HG03103 (cell line): ENCODE measurements around the gene KBTBD13.

Experiments used
- ATAC-seq: cut with Tn5 transposase; IDR thresholded peaks from one replicate; pipeline ENCODE4 v1.9.1; 2021; ENCODE audit warnings: low read depth; ENCODE audit not compliant: unreplicated experiment

The KBTBD13 gene

DNA sequence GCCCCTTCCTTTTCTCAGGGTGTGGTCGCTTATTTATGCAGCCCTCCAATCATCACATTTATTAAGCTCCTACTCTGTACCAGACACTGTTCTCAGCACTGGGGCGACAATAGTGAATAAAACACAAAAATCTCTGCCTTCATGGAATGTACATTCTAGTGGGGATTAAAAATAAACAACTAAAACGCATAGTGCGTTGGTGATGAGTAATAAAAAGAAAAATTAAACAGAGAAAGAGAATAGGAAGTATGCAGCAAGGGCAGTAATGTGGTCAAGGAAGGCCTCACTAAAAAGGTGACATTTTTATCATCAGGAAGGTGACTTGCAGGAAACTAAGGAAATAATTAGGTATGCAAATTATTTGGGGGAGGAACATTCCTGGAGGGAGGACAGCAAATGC is 26.3 kb upstream of the KBTBD13 start:
- ATAC-seq = no peak

DNA sequence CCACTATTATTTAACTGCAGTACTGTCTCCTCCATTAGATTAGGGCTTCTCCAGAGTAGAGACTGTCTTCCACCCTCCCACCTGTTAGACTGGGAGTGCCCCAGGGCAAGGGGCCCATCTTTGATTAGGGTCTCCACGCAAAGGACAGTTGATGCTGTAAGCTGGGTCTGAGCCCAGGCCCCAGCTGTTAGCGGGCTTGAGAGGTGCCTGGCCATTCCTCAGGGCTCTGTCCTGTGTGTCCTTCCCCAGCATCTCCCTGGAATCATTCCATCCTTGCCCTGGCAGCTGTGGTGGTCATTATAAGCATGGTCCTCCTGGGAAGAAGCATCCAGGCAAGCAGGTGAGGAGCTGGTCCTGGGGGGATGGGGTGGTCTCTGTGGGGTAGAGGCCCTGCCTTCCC is 25.3 kb upstream of the KBTBD13 start:
- ATAC-seq = no peak

DNA sequence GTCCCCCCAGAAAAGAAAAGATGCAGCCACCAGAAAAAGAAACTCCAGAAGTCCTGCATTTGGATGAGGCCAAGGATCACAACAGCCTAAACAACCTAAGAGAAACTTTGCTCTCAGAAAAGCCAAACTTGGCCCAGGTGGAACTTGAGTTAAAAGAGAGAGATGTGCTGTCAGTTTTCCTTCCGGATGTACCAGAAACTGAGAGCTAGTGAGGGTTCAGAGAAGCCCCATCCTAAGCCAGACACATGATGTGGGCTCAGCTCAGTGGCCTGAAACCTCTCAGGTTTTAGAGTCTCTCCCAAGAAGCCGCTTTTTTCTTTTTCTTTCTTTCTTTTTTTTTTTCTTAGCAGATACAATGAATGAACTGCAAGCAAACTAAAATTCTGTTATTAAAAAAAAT is 23.6 kb upstream of the KBTBD13 start:
- ATAC-seq = no peak

DNA sequence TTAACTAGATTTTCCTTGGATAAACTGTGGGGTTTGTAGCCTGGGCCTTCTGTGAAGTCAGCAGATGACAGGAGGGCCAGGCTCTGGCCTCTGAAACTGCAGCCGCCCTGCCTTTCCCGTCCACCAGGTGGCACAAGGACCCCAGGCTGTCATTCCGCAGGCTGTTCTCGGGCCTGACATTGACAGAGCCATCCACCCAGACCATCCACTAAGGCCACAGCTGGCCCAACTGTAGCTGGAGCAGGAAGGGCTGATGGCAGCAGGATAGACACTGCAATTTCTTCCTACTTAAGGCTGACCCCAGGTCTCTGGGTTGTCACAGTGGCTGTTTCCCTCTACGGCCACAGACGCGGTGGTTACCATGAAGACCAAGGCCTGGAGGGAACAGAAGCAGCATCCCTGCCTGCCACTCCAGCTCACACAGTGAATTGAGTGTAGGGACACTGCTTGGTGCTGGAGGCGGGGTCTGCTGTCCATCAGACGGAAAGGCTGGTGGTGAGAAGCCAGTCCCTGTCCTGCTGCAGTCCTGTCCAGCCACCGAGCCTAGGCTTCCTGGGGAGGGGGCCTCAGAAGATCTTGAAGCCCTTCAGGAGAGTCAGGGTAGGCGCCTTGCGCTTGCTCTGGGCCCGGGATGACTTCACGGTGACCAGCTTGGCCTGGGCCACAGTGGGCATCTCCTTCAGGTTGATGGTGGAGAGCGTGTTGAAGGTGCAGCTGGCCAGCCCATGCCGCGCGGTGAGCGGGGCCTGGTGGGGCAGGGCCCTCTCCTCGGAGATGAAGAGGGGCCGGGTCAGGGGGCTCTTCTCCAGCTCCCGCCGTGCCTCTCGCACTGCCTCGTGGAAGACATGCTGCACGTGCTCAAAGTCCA is 22.0 kb upstream of the KBTBD13 start:
- no peak for ATAC-seq

DNA sequence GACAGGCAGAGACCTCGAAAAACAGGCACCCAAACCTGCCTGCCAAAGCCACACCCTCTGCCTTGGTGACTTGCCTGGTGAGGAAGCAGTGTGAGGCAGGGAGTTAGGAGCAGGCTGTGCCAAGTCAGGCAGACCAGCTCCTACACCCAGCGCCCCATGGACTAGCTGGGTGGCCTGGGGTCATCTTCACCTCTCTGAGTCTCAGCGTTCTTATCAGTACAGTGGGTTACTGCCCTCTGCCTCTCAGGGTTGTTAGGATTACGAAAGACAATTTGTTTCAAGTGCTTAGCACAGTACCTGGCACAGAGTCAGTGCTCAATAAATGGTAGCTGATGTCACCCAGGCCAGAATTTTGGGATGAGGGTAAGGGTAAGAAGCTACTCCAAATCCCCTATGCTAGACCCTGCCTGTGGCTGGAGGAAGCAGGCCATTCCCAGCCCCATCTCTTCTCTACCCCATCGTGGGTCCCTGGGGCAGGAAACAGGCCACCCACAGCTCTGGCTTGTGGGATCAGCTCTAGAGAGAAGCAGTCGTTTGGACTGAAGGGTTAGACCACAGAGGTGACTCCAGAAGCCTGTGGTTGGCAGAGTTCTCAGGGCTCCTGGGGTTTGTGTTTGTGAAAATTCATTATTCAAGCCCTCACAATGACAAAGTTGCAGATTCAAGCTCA is 21.2 kb upstream of the KBTBD13 start:
- ATAC-seq = no peak

DNA sequence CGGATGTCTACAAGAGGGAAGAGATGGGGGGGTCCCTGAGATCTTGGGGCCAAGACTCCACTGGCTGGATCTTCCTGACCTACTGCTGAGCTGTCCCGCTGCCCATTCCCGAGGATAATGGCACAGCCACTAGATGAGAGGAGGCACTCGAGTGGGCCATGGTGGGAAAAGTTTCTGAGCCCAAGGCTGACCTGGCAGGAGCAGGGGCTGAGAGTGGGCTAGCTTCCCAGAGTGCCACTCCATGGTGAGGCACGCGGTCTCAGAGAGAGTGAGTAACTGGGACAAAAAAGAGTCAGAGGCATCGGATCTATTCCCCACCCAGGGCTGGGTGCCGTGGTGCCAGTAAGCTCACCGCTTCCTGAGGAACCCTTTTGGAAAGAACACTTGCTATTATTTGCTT is 20.4 kb upstream of the KBTBD13 start:
- ATAC-seq = no peak

DNA sequence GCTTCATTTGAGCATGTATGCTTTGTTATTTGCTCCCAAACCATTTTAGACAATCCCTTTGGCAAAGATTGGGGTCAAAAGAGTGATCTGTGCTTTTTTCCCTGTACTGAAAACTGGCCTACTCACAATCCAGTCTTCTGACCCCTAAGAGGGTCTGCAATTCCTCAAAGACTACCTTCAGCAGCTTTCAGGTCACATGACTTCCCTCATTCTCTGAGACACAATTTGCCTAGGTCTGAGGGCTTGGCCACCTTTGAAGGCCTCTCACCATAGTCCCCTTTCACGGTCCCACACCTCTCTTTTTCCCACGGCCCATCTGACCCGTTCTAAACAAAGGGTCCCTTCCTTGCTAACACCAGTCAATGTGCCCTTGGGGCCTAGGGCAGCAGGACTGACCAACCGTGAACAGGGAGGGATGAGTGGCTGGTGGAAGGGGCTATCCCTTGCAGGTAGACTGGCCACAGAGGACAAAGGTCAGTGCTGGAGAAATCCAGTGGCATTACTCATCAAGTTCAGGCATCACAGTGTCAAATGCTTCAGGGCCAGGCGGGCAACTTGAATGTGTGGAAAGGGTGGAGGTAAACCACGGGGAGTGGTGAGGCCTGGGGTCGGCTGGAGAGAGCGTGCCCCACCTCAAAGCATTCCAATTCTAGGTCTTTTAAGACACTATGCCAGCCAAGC is 19.5 kb upstream of the KBTBD13 start:
- no peak for ATAC-seq

DNA sequence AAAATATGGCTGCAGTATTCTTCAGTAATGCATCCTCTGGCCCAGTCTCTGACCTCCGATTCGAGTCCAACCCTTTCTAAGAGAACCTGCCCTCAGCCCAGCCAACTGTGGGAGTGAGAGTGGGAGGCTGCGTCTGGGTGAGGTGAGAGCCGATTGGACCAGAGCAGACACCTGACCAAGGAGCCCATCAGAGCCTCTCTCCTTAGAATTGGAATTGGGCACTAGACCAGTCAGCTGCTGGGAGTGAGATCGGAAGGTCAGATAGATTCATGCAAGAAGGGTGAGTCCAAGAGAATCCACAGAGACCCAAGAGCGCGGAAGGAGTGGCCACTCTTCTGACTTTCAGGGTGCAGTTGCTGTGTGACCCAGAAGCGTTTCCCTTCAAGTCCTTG is 19.0 kb upstream of the KBTBD13 start:
- no peak for ATAC-seq

DNA sequence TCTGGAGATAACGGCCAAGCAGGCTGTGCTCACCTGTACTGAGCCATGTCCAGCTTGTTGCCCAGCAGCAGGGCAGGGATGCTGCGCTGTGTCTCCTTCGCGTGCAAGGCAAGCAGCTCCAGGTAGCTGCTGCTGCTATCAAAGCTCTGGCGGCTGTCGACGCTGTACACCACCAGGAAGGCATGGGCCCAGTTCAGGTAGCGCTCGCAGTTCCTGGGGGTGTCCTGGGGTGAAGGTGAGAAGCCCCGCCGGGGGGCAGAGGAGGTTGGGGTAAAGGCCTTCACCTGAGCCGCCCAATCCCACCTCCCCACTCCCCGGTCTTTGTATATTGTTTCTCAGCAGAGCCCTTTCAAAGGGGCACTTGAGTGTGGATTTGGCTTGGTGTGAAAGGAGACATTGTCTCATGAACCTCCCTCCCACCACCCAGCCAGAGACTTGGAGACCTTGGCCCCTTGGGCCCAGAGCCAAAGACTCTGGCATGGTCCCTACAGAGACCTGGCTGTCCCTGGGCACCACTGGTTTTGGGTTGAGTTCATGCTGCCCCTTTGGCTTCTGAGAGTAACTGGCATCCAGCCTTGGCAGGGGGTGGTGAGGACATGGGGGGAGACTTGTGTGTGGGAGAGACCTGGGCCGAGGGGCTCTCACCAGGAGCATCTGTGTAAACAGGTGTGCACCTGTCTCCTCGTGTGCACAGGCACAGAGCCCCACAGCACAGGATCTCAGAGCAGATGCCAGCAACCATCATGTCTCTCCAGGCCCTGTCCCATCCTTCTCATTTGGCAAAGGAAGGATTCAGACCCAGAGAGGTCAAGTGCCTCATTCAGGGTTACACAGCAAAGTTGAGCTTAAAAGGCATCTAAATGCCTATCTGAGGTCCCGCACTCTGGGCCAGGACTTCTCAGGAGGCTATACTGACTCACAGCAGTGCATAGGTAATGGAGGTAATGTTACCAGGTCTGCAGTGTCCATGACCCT is 17.9 kb upstream of the KBTBD13 start:
- ATAC-seq = no peak

DNA sequence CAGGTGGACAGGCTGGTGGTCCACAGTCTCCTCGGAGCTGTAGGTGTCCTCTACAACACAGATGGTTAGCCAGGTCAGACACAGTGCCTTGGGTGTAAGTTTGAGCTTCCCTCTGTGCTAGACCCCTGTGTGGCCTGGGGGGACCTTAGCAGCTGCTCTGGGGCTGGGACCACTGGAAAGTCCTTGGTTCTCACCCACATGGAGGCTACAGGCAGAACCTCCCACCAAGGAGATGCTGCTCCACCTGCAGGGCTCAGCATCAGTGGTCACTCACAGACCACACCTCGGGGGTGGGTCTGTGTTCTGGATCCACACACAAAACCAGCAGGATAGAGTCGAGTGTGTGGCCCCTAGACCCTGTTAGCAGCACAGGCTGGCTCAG is 17.2 kb upstream of the KBTBD13 start:
- no peak for ATAC-seq

DNA sequence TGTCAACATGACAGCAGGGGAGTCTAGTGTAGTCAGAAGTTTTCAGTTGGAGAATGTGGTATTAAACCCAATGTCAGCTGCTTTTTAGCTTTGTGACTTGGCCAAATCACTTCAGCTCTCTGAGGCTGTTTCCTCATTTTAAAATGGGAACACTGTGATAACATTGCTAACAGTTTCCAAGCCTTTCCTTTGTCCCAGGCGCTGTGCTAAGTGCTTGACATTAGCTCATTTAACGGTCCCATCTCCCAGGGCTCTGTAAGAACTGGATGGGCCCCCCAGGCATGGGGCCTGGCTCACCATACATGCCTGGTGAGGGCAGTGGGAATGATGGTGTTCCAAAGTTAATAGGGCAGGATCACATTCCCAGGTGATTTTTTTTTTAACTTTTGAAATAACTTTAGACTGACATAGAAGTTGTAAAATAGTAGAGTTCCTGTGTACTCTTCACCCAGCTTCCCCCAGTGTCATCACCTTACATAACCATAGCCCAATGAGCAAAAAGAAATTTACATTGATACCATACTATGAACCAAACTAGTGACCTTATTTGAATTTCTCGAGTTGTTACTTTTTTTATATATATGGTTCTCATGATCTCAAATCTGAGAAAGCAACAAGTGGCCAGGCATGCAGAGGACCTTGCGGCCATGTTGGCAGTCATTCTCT is 16.5 kb upstream of the KBTBD13 start:
- no peak for ATAC-seq

DNA sequence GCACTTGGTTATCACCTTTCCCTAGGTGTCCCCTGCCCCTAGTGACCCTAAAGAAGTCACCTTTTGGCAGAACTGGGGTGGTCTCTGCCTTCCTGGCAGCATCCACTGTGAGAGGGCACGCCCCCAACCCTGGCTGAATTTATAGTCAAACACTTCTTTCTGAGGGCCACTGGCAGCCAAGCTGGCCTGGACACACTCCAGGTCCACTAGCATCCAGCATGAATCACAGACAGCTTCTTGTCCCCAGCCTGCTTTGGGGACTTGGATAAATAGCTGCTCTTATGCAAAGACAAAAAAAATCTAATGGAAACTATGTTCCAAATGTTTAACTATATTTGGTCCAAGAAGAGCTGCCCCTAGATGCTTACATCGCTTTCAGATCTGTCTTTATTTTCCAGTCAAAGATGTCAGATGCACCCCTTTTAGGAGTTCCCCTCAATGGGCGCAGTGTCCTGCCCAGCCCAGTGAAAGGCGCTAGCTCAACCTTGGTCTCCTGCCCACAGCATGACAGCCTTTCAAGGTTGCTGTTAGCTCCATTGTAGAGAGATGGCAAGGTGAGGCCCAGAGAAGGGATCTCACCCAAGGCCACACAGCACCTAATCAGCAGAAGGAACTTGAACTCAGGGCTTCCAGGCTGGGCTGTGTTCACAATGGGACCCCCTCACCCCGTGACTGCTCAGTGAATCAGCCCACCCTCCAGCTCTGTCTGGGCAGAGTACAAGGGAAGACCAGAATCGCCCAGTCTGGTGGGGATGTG is 15.7 kb upstream of the KBTBD13 start:
- ATAC-seq = no peak

DNA sequence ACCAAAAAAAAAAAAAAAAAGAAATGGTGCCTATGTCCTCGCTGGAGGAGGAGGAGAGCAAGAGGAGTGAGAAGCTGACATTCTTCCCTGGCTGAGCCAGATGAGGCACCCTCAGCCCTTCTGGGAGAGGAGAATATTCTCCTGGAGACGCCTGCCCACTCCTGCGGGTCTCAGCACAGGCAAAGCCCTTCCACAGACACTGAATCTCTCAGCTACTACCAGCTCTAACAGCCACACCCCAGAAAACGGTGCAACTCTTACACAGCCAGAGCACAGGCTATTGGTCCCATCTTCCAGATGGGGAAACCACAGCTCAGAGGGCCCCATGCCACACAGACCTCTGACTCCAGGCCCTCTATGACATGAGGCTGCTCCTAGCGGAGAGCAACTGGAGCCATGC is 14.5 kb upstream of the KBTBD13 start:
- ATAC-seq = no peak

DNA sequence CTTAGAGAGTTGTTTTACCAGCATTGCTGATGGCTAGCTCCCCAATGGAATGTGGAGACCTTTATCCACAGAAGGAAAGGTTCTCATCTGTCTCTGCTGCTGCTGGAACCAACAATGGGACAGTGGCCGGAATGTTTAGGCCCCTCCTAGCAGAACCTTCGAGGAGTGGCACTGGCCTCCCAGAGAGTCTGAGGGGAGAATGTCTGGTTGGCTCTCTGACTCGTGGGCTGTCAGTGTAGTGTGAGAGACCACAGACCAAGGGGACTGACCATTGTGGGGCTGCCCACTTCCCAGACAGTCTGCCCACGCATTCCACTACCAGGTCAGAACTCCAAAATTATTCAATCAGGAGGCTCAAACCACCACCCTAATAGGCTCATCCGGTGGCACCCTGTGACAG is 13.8 kb upstream of the KBTBD13 start:
- ATAC-seq = no peak

DNA sequence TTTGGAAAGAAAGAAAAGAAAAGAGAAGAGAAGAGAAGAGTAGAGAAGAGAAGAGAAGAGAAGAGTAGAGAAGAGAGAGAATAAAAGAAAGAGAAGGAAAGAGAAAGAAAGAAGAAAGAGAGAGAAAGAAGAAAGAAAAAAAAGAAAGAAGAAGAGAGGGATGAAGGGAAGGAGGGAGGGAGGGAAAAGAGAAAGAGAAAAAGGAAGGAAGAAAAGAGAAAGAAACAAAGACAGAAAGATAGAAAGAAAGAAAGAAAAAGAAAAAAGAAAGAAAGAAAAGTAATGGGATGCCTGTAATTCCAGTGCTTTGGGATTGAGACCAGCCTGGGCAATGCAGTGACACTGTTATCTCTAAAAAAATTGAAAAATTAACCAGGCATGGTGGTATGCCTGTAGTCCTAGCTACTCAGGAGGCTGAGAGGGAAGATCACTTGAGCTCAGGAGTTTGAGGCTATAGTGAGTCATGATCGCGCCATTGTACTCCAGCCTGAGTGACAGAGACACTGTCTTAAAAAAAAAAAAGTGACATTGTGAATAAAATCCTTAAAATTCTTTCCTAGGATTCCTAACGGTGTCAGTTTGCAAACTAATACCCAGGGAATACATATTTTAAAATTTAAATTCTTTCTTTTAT is 10.4 kb upstream of the KBTBD13 start:
- ATAC-seq = no peak

DNA sequence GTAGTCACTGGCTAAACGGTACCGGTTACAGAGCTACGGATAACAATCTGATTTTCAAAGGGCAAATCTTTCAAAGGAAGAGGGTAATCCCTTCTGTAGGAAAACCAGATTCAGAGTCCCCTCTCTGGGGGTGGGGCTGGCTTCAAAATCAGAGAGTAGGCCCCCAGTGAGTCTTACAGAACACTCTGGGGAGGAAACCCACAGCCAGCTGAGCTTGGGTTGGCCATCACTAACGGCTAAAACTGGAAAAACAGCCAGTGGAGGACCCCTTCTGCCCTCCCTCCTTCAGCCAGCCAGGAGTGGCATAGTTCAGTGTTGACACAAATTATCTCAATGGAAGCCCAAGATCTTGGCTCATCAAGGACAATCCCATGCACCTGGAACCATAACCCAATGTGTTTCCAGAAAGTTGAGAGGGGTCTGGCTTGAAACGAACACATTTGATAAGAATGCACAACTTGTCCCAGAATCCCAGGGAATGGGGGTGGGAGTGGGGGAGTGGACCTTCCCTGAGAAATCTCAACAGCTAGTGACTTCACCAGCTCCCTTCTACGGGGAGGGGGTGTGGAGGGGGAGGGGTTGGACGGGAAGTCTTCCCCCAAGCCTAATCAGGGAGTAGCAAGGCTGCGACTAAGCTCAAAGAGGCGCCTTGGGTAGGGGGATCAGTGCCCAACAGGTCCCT is 9.8 kb upstream of the KBTBD13 start:
- no peak for ATAC-seq

DNA sequence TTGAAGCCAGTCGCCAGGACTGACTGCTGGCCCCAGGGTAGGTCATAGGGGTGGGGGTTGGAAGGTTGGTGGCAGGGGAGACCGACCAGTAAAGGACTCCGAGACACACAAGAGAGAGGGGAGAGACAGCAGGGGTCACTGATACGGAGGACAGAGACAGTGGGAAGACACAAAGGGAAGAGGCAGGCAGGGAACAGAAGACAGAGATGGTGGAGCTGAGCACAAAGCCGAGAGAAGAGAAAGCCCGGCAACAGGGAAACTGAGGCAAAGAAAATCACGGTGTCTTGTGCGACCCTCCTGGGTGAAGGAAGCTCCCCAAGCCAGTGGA is 9.3 kb upstream of the KBTBD13 start:
- ATAC-seq = no peak

DNA sequence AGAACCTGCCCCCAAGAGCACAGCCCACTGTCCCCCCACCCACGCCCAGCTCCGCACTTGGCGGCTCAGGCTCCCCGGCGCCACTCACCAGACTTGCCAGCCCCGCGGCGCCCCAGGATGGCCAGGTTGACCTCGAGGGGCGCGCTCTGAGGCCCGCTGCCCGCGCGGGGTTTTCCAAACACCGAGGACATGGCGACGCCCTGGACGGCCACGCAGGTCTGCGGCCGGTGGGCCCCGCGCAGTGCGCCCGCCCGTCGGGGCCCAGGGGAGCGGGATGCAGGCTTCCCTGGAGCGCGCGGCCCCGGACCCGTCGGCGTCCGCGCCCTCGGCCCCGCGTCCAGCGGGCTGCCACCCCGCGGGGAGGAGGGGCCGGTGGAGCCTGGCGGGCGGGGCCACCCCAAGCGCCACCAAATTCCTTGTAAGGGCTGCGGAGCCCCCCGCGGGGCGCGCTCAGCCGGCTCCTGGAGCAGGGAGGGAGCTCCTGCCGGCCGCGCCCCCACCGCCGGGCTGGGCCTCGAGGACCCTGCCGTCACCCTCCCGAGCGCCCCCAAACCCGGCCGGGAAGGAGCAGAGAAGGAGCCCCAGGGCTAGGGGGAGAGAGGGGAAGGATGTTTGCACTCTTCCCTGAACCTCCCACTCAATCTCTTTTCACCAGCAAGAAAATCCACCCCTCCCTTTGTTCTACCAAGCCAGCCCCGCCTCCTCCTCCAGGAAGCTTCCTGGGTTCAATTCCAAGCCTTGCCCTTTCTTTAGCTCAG is 8.7 kb upstream of the KBTBD13 start, which contains the start of gene RASL12:
Gene RASL12 (minus strand): TSS at position 347 of the 758 bp plus-strand sequence. CDS start 156 bp downstream, at position 191.
- ATAC-seq = no peak
